Neural cell (in vitro differentiated cells): Measurements from ENCODE around the gene MYO1F. TPM values are rescaled to one million over a fixed set of nuclear protein-coding genes. Genes with fewer than 3 reads are reported as not detected.
"Not testable (repeated sequence)": the region's sequence is repeated elsewhere in the genome, so short reads cannot be mapped to it uniquely, and the experiment has no call there.

ENCODE experiments used
- H2AFZ ChIP-seq: fragments of 200-600, 300-800 bp; sonication (generic), shearing (Covaris generic); 2 replicates; pipeline ENCODE4 v1.6.0; 2014; ENCODE audit warnings: low read depth, mild to moderate bottlenecking, antibody characterized with exemption, low read length, moderate library complexity
- H3F3A ChIP-seq: fragments of 200-600 bp; shearing (Covaris generic); 2 replicates; pipeline ENCODE4 v1.6.1; 2016; ENCODE audit warnings: mild to moderate bottlenecking, moderate library complexity, mixed read lengths, antibody characterized with exemption, low read length; ENCODE audit not compliant: insufficient read depth, poor library complexity, severe bottlenecking
- H3K27ac ChIP-seq: fragments of 200-600, 300-800 bp; sonication (generic), shearing (Covaris generic); 2 replicates; pipeline ENCODE4 v1.5.1; 2014; ENCODE audit warnings: mild to moderate bottlenecking, low read length, moderate library complexity
- H3K27me3 ChIP-seq: fragments of 300-800, 200-600 bp; sonication (generic), shearing (Covaris generic); 2 replicates; pipeline ENCODE4 v1.6.0; 2014; ENCODE audit warnings: mild to moderate bottlenecking, low read depth, low read length, moderate library complexity; ENCODE audit not compliant: insufficient read depth
- H3K36me3 ChIP-seq: fragments of 300-800, 200-600 bp; sonication (generic), shearing (Covaris generic); 2 replicates; pipeline ENCODE4 v1.5.1; 2014; ENCODE audit warnings: mild to moderate bottlenecking, antibody characterized with exemption, low read length, moderate library complexity; ENCODE audit not compliant: insufficient read depth
- H3K4me2 ChIP-seq: fragments of 300-800, 200-600 bp; sonication (generic), shearing (Covaris generic); 2 replicates; pipeline ENCODE4 v1.6.0; 2014; ENCODE audit warnings: mild to moderate bottlenecking, low read length
- H3K4me3 ChIP-seq: fragments of 300-800, 200-600 bp; sonication (generic), shearing (Covaris generic); 2 replicates; pipeline ENCODE4 v1.5.1; 2014; ENCODE audit warnings: mild to moderate bottlenecking, low read length, moderate library complexity
- H3K79me2 ChIP-seq: fragments of 200-600 bp; shearing (Covaris generic); replicated peaks from 2 replicates; pipeline ENCODE4 v1.6.0; 2014; ENCODE audit warnings: mild to moderate bottlenecking, low read length, moderate library complexity; ENCODE audit not compliant: insufficient read depth
- H3K9ac ChIP-seq: fragments of 300-800, 200-600 bp; sonication (generic), shearing (Covaris generic); 2 replicates; pipeline ENCODE4 v1.6.1; 2016; ENCODE audit warnings: mild to moderate bottlenecking, low read length, mixed read lengths
- H3K9me2 ChIP-seq: fragments of 200-600 bp; shearing (Covaris generic); 2 replicates; pipeline ENCODE4 v1.6.1; 2016; ENCODE audit warnings: mild to moderate bottlenecking, low read length, mixed read lengths; ENCODE audit not compliant: insufficient read depth
- H3K9me3 ChIP-seq: fragments of 200-600, 300-800 bp; sonication (generic), shearing (Covaris generic); 2 replicates; pipeline ENCODE4 v1.6.1; 2016; ENCODE audit warnings: mild to moderate bottlenecking, mixed run types, low read length, moderate library complexity, mixed read lengths
- H4K20me1 ChIP-seq: fragments of 200-600 bp; shearing (Covaris generic); 2 replicates; pipeline ENCODE4 v1.6.1; 2016; ENCODE audit warnings: mild to moderate bottlenecking, mixed run types; ENCODE audit not compliant: insufficient read depth
- CTCF ChIP-seq: fragments of 450-650 bp; IDR thresholded peaks from 2 replicates; pipeline ENCODE4 v1.5.1; 2014; ENCODE audit warnings: antibody characterized with exemption, mild to moderate bottlenecking, moderate library complexity; ENCODE audit not compliant: poor library complexity, severe bottlenecking
- EP300 ChIP-seq: fragments of 450-650 bp; conservative IDR thresholded peaks from 2 replicates; pipeline ENCODE4 v1.6.1; 2014; ENCODE audit warnings: antibody characterized with exemption, mild to moderate bottlenecking, moderate library complexity; ENCODE audit not compliant: poor library complexity, severe bottlenecking
- EZH2 ChIP-seq: fragments of 200-600, 300-800 bp; shearing (Covaris generic), sonication (generic); IDR thresholded peaks from 2 replicates; pipeline ENCODE4 v1.6.1; 2014; ENCODE audit warnings: antibody characterized with exemption, low read length, borderline replicate concordance, mild to moderate bottlenecking; ENCODE audit not compliant: insufficient read depth, poor library complexity, severe bottlenecking
- MXI1 ChIP-seq: fragments of 450-650 bp; conservative IDR thresholded peaks from 2 replicates; pipeline ENCODE4 v1.6.1; 2014; ENCODE audit warnings: antibody characterized with exemption, mild to moderate bottlenecking; ENCODE audit not compliant: poor library complexity, severe bottlenecking
- POLR2AphosphoS5 ChIP-seq: IDR thresholded peaks from 2 replicates; pipeline ENCODE4 v1.6.1; 2012
- RAD21 ChIP-seq: fragments of 450-650 bp; conservative IDR thresholded peaks from 2 replicates; pipeline ENCODE4 v1.6.1; 2014; ENCODE audit warnings: antibody characterized with exemption, mild to moderate bottlenecking, moderate library complexity
- REST ChIP-seq: IDR thresholded peaks from 2 replicates; pipeline ENCODE4 v1.6.1; 2012; ENCODE audit warnings: borderline replicate concordance
- SMC3 ChIP-seq: fragments of 450-650 bp; conservative IDR thresholded peaks from 2 replicates; pipeline ENCODE4 v1.6.1; 2014; ENCODE audit warnings: antibody characterized with exemption, mild to moderate bottlenecking, moderate library complexity; ENCODE audit not compliant: poor library complexity
- TAF1 ChIP-seq: IDR thresholded peaks from 2 replicates; pipeline ENCODE4 v1.6.1; 2012; ENCODE audit warnings: low read depth
- polyA plus RNA-seq: library from polyadenylated mRNA; depleted of rRNA; stranded (reverse); fragments of >200 nt; gene quantifications from 2 replicates; pipeline ENCODE4 v1.2.3, GENCODE V29; 2014

The MYO1F gene
- polyA plus RNA-seq, 1 donor from 2014 or later, result 0.40 TPM

GRCh38 chr19:8558325-8558724 is 18.9 kb downstream of the MYO1F start:
- Histone ChIP-seq H3K9me2 (no peaks in the 10 kb centered on the region), H3K9ac (no peak overlapping the region), H3K4me2 (no peak overlapping the region), H2AFZ (no peak overlapping the region), H4K20me1 (no peaks in the 10 kb centered on the region), H3K36me3 (no peaks in the 10 kb centered on the region), H3K79me2 (no peaks in the 10 kb centered on the region), H3K4me3 (no peak overlapping the region), H3F3A (no peaks in the 10 kb centered on the region), H3K9me3 (no peaks in the 10 kb centered on the region), H3K27ac (no peak overlapping the region), H3K27me3 (no peaks in the 10 kb centered on the region)
- TF ChIP-seq POLR2AphosphoS5 (no peak), RAD21 (no peak), SMC3 (no peak), EZH2 (no peak), MXI1 (no peak), CTCF (no peak), REST (no peak), TAF1 (no peak), EP300 (no peak)

GRCh38 chr19:8557642-8558238 is 19.5 kb downstream of the MYO1F start:
- Histone ChIP-seq H3K36me3 (no peaks in the 10 kb centered on the region), H4K20me1 (no peaks in the 10 kb centered on the region), H3K9ac (no peak overlapping the region), H3K4me3 (no peak overlapping the region), H3K9me3 (no peaks in the 10 kb centered on the region), H3K79me2 (no peaks in the 10 kb centered on the region), H3F3A (no peaks in the 10 kb centered on the region), H3K27me3 (no peaks in the 10 kb centered on the region), H3K27ac (no peak overlapping the region), H2AFZ (no peak overlapping the region), H3K4me2 (no peak overlapping the region), H3K9me2 (no peaks in the 10 kb centered on the region)
- TF ChIP-seq EZH2 (no peak), RAD21 (no peak), CTCF (no peak), EP300 (no peak), REST (no peak), MXI1 (no peak)

GRCh38 chr19:8553729-8554128 is 23.5 kb downstream of the MYO1F start:
- H3F3A ChIP-seq, H2AFZ ChIP-seq, H3K27ac ChIP-seq, H3K79me2 ChIP-seq, H3K4me2 ChIP-seq, H3K27me3 ChIP-seq, H4K20me1 ChIP-seq, H3K4me3 ChIP-seq, H3K9me2 ChIP-seq, H3K9me3 ChIP-seq, H3K9ac ChIP-seq, H3K36me3 ChIP-seq: not testable (repeated sequence)
